GM21390 (cell line): ENCODE measurements around the gene VRK1.
A peak's percentile ranks its signal among the peaks of the same experiment; 100 is the strongest.

Source experiments
- ATAC-seq: cut with Tn5 transposase; IDR thresholded peaks from one replicate; pipeline ENCODE4 v1.9.1; 2021; ENCODE audit not compliant: unreplicated experiment

VRK1 gene

DNA sequence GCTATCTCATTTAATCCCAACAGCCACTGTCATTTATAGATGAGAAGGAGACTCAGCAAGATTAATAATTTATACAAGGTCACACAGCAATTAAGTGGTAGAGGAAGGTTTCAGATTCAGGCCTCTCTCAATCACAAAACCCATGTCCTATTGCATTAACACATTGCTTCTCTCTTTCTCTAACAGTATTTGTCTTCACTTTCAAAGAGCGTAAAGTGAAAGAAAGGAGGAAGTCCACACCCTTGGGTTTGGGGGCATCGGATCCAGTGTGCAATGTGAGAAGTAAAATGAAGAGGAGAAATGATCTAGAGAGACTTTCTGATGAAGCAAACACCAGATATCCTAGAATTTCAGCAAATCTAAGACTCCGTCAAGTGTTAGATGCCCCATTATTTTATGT is 7.0 kb upstream of the VRK1 start:
- no peak for ATAC-seq

DNA sequence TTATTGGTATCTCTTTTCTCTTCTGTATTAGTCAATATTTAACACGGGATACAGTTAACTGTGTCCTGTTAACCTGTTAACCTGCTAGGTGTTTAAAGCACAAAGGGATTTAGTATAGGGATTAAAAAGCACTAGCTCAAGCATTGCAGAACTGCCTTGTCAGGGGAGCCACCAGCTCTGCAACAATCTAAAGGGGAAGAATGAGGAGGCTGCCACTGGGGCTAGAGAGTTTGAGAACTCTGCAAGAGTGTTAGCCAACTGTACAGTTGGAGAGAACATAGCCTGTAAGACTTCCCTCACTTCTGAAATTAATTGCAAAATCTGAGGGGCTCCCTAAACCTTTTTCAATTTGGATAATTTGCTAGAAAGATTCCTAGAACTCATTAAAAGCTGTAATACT is 6.5 kb upstream of the VRK1 start:
- ATAC-seq, result no peak

DNA sequence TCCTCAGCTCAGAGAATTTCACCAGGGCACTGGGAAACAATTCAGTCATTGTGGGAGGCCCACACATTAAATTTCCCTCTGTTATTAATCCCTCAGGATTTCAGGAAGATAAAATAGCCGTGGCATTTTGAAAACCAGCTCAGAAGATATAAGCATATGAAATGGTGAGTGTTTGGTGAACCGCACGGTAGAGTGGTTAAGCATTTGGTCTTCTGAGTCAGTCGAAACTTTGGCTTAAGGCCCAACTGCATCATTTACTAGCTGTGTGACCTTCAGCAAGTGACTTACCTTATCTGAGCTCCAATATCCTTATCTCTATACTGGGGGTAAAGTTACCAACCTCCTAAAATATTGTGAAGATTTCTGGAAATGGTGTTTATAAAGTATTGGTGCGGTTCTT is 5.2 kb upstream of the VRK1 start:
- ATAC-seq, result no peak

DNA sequence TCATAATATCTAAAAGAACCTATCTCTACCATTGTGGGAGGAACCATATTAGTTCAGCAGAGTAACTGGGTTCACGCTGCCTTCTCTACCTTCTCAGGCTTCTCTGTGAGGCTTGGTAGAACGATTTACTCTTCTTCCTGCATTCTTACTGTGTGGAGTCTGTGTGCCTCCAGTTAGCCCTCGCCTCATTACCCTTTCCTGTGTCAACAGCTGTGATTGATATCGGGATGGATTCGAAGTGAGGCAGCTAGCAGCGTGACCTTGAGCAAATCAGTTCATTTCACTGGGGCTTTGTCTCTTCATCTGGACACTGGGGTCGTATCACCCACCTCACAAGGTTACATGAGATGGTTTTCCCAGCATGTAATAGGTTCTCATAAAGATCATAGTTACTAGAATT is 4.6 kb upstream of the VRK1 start:
- ATAC-seq, result no peak

DNA sequence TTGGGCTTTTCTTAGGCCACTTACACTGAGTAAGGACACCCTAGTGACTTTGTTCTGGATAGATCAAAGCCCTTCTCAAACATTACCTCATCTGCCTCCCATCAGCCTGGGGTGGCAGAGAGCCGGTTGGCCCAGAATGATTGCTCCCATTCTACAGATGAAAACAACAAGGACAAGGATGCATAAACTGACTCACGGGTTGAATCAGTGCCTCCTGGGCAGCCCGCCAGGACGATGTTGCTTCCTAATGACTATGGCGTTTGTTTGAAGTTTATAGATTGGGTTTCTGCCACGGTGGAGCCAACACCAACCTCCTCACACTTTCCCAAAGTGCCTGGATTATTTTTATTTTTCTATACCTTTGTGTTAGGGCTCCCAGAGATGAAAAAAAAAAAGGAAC is 3.6 kb upstream of the VRK1 start:
- ATAC-seq, result no peak

DNA sequence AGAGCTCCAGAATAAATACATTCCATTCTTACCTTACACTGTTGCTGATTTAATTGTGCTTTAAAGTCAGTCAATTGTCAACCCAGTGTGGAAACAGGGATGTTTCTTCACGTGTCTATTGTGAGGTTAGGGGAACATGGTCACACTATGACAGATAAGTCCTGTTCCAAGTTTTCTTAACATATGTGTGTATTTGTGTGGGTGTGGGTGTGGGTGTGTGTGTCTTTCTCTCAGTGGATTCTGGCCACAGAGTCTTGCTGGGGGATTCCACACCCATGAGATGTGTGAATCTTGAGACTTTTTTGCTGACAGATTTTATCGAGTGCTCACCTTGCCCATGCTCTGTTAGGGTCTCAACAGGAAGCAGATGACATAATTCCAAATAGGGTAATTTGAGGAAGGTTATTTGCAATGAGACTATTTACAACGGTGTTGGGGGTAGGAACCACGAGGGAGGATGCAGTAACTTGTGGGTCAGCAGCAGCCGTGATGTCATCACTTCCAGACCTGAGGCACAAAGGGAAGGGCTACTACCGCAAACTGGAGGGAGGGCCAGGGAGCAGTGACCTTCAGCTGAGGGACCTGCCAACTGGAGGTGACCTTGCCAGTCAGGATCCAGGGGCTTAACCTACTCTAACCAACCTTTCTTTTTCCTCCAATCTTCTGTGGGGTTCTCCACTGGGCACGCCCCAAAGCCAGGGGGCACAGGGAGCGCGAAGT is 1.9 kb upstream of the VRK1 start:
- ATAC-seq, result no peak

DNA sequence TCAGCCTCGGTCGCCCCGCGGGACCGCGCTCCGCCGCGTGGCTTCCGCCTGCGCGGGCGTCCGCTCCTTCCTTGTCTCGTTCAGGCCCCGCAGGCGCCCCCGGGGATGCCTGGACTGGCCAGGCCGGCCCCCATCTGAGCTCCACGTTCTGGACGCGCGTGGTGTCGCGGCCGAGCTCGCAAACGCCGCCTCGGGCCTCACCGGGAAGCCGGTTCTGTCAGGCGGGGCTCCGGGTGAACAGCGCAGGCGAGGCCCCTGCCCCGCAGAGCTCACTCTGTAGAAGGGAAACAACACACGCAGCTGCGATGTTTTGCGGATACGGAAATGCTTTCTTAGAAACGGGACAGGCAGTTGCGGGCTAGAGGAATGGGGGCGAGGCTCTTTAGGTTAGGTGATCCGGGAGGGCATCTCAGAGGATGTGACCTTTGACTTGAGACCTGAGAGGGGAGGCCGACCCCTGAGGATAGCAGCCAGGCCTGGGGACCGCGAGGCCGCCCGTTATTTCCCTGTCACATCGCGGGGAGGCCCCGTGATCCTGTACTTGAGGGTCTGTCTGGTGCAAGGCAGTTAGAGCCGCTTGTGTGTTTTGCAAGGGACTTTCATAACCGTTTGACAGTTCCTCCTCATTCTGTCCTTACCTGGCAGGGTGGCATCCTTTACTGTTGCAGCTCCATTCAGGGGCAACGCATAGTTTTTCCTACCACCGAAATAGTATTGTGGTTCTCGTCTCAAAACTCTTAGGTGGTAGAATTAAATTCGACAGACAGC is 584 bp downstream of the VRK1 start:
- ATAC-seq, result peak; percentile 35

DNA sequence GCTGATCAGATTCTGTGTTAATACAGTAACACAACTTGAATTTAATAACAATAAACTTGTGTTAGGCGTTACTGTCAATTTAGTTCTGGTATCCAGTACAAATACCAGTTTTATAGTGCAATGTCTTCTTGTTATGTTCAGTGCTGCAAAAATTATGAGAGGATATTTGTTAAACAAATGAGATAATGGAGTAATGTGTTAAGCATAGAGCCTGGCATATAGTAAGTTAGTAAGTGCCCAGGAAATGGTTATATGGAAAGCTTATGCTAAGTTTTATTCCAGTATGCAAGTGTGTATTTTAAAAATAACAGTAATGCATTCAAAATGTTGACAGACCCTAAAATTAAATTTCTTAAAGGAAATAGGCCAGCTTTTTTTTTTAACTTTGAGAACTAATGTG is 1.8 kb downstream of the VRK1 start:
- ATAC-seq, result no peak

DNA sequence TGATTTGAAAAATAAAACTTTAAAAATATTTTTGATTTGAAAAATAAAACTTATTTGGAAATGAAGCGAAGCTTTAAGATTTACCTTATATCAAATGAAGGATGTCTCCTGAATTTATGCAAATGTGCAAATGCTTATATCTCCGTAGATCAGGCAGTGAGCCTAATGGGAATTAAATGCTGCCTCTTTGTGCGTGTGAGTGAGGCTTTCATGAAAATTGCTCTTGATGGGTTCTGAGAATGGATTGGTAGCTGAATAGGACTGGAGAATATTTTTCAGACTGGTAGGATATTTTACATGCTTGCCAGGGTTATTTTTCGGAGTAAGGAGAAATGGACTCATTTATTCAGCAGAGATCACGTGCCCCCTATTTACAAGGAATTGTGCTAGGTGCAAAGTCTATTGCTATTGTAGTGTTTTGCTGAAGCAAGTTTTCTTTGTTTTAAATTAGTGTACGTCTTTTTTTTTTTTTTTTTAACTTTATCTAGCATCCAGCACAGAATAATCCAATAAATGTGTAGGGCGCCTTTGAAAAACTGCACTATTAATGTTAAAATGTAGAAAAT is 2.4 kb downstream of the VRK1 start:
- ATAC-seq, result no peak

DNA sequence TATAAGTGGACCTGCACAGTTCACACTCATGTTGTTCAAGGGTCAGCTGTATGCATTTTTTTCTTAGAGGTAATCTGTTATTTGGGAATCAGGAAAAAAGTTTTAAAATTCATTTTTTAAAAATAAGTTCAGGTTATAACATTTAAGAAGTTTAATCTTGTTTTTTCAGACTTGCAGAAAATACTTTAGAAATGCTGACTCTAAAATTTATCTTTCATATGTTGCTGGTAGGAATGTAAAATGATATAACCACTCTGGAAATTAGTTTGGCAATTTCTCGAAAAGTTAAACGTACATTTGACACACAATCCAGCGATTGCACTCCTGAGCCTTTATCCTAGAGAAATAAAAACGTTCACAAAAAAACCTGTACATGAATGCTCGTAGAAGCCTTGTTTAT is 4.7 kb downstream of the VRK1 start:
- no peak for ATAC-seq

DNA sequence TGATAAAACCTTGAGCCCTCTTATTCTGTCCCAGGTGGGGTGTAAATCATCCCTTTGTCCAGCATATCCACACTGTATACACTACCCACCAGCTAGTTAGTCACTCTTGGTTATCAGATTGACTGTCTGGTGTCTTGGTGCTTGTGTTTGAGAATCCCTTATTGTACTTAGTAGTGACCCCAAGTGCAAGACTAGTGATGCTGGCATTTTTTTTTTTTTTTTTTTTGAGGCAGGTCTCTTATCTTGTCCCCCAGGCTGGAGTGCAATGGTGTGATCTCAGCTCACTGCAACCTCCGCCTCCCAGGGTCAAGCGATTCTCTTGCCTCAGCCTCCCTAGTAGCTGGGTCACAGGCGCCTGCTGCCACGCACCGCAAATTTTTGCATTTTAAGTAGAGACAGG is 5.8 kb downstream of the VRK1 start:
- no peak for ATAC-seq

DNA sequence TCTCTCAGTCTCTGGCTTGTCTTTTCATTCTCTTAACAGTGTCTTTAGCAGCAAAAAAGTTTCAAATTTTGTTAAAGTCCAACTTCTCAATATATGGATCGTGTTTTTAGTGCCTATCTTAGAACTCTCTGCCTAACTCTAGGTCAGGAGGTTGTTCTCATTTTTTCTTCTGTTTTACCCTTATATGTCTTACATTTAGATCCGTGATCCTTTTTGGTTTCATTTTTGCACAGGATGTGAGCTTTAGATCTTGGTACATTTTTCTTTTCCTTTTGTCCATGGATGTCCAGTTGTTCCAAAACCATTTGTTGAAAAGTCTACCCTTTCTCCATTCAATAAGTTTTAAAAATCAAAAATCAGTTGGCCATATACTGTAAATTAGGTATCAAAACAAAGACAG is 6.8 kb downstream of the VRK1 start:
- no peak for ATAC-seq

DNA sequence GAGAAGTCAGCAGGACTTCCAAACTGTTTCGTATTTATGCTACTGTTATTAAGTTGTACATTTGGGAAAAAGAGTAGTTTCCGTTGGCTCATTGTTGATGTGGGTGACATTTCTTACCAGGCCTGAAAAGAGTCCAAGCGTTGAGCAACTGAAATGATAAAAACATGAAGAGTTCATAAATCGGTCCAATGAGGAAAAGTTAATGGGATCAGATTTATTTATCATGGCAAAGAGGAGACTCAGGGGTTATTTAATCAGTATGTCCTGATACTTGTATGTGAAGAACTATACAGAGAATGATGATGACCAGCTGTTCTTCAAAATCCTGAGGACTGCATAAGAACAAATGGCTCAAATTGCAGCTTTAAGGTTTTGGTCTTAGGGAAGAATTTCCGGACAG is 7.7 kb downstream of the VRK1 start:
- ATAC-seq, result no peak

DNA sequence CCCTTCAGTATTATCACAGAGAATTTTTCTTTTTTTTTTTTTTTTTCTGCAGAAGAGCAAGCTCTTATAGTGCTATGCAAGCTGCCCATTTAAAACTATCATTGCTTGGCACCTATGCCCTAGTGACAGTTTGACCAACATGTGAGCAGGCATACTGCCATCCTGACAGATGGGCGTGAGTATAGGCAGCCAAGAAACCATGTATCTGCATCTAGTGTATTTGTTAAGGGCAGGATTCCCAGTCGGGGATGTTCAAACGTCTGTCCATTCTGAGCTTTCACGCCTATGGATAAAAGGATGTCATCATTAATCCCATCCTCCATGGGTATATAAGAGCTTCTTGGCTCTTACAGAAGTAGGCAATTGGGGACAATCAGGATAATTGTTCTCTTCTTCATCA is 8.8 kb downstream of the VRK1 start:
- no peak for ATAC-seq

DNA sequence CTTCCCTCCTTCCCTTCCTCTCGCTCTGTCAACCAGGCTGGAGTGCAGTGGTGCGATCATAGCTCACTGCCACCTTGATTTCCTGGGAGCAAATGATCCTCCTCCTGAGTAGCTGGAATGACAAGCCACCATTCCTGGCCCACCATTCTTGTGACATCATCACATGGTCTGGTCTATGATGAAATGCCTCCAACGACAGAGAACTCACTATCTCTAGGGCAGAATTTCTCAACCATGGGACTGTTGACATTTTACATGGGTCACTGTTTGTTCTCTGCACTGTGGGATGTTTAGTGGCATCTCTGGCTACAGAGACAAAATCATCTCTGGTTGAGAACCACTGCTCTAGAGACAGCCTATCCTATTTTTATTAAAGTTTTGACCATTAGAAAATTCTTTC is 9.7 kb downstream of the VRK1 start:
- no peak for ATAC-seq

DNA sequence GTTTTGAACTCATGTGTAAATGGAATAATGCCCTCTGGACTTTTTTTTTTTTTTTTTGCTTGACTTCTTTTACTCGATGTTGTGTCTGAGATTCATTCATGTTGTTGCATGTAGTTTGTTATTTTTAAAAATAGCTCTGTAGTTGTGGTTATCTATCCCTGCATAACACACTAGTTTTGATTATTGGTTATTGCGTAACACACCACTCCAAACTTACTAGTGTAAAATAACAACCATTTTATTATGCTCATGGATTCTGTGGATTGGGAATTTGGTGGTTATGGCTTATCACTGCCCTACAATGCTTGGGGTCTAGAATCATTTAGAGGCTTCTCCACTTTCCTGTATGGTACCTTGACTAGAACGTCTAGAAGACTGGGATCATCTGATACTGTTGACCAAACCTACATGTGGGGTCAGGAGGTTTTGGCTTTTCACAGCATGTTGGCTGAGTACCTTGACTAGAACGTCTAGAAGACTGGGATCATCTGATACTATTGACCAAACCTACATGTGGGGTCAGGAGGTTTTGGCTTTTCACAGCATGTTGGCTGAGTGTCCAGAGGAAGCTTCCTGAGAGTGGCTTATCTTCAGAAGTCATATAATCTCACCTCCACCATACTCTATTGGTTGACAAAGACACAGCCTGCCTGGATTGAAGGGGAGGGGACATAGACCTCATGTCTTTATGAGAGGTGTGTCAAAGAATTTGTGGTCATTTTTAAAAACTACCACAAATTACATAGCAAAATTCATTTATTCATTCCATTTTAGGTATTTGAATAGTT is 11.6 kb downstream of the VRK1 start:
- no peak for ATAC-seq

DNA sequence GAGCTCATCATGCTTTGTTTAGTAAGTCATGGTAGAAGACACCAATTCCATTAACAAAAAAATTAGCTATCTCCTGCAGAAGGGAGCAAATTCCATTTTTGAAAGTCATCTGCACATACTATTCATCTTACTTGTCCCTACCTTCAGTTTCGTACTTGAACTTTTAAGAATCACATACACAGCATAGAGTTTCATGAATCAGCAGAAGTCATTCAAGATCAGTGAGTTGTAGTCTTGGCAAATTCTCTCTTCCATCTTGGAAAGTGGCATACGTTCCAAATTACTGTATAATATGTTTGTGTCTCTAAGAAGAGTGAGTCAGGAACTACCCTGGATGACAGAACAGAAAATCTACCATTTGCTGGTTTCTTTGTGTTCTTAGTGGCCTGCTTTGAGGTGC is 14.1 kb downstream of the VRK1 start:
- no peak for ATAC-seq

DNA sequence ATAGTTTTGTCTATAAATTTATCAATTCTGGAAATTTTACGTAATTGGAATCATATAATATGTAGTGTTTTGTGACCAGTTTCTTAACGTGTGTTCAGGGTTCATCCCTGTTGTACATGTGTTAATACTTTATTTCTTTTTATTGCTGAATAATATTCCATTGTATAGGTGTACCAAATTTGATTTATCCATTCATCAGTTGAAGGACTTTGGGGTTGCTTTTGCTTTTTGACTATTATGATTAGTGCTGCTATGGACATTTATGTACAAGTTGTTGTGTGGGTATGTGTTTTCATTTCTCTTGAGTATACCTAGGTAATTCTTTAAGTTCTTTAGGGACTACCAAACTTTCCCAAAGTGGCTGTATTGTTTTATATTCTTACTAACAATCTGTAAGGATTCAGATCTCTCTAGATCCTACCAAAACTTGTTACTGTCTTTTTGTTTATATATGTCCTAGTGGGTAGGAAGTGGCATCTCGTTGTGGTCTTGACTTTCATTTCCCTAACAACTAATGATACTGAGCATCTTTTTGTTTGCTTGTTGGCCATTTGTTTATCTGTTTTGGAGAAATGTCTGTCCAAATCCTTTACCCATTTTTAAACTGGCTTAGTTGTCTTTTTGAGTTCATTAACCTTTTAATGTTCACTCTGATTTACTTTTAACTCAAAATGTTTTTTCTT is 14.9 kb downstream of the VRK1 start:
- ATAC-seq, result no peak

DNA sequence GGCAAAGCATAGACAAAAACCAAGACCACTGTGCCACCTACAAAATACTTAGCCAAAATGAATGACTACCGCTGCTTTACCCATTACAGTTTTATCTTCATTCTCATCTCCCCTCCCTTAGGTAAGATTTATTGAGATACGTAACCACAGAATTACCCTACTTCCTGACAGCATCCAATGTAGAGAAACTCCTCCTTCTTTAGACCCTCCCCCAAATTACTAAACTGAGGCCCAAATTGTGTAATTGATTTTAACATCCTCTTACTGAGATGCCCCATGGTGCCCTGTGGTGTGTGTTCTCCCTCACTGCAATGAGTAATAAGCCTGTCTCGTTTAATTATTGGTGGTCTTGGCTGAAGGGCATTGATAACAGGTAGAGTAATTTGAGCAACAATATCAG is 19.1 kb downstream of the VRK1 start:
- no peak for ATAC-seq

DNA sequence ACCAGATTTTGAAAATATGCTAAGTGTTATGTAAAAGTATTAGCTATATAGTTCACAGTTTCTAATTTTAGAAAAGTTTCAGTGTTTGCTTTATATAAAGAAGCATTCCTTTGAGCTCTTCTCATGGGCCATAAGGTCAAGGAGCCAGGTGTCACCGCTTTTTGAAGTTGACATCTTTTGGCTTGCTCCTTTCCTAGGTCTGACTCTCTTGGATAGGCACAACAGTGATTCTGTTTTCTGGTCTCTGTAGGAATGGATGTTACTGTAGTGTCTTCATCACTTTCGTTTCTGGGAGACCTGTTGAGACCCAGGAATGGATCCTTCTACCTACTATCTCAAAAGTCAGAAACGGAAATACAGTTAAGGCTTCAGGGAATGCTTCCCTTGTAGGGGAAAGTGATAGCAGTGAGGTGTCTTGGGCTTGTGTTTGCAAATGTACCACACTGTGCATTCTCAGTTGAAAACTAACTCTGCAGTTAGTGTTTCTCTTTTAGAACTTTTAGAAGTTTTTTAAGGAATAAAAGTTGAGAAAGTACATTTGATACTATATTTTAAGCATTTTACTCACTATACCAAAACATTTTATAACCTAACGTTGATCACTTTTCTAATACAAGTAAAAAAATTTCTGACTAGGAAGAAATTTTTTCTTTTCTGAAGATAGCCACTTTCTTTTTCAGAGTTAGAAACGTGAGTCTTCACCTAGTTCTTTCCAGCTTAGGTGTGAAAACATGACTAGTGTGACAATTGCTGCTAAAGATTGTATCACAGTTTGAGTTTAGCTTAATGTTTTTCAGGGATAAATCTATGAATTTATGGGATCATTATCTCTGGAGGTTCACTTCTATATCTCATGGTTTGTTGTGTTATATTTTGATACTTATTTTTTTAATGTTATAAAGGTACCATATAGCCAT is 20.8 kb downstream of the VRK1 start:
- peak; percentile 51 for ATAC-seq
